HG03457 (cell line): ENCODE data around the gene SSH2.
"Not testable (repeated sequence)": the region's sequence is repeated elsewhere in the genome, so short reads cannot be mapped to it uniquely, and the experiment has no call there.

ENCODE experiments used
- ATAC-seq: cut with Tn5 transposase; IDR thresholded peaks from one replicate; pipeline ENCODE4 v1.9.1; 2021; ENCODE audit warnings: moderate number of reproducible peaks; ENCODE audit not compliant: unreplicated experiment

The SSH2 gene

GRCh38 chr17:29674281-29674680 lies 255.7 kb downstream of the SSH2 start:
- no peak for ATAC-seq

GRCh38 chr17:29671661-29672060 lies 258.4 kb downstream of the SSH2 start:
- no peak for ATAC-seq

- ATAC-seq, result no peak
These were observed 260.8 kb downstream of the SSH2 start for GRCh38 chr17:29669266-29669665.

GRCh38 chr17:29667969-29668368 lies 262.1 kb downstream of the SSH2 start:
- ATAC-seq, result no peak

- ATAC-seq, result no peak
These were observed 264.6 kb downstream of the SSH2 start for GRCh38 chr17:29665481-29665810.

- ATAC-seq, result no peak
These were observed 265.1 kb downstream of the SSH2 start for GRCh38 chr17:29664743-29665480.

- no peak for ATAC-seq
These were observed 266.9 kb downstream of the SSH2 start for GRCh38 chr17:29663155-29663554.

GRCh38 chr17:29661213-29661612 lies 268.8 kb downstream of the SSH2 start:
- ATAC-seq, result no peak

GRCh38 chr17:29659155-29659554 lies 270.9 kb downstream of the SSH2 start:
- no peak for ATAC-seq

GRCh38 chr17:29655323-29655722 lies 274.7 kb downstream of the SSH2 start:
- no peak for ATAC-seq

- ATAC-seq, result no peak
These were observed 275.9 kb downstream of the SSH2 start for GRCh38 chr17:29653995-29654714.

GRCh38 chr17:29652976-29653375 lies 277.1 kb downstream of the SSH2 start:
- ATAC-seq, result no peak

GRCh38 chr17:29651913-29652312 lies 278.1 kb downstream of the SSH2 start:
- ATAC-seq, result not testable (repeated sequence)

GRCh38 chr17:29650396-29650795 lies 279.6 kb downstream of the SSH2 start:
- no peak for ATAC-seq

- ATAC-seq, result no peak
These were observed 280.7 kb downstream of the SSH2 start for GRCh38 chr17:29649359-29649758.

- ATAC-seq, result no peak
These were observed 282.0 kb downstream of the SSH2 start for GRCh38 chr17:29648005-29648404.

- no peak for ATAC-seq
These were observed 284.4 kb downstream of the SSH2 start for GRCh38 chr17:29645515-29646051.

GRCh38 chr17:29643817-29644160 lies 286.2 kb downstream of the SSH2 start:
- no peak for ATAC-seq

GRCh38 chr17:29642171-29642611 lies 287.8 kb downstream of the SSH2 start:
- ATAC-seq, result no peak

- no peak for ATAC-seq
These were observed 288.9 kb downstream of the SSH2 start for GRCh38 chr17:29640981-29641642.

GRCh38 chr17:29640413-29640812 lies 289.6 kb downstream of the SSH2 start:
- ATAC-seq, result no peak

GRCh38 chr17:29633886-29634285 lies 296.1 kb downstream of the SSH2 start:
- no peak for ATAC-seq
